ENCODE measurements around the gene ADGRL3.

The ADGRL3 gene

DNA sequence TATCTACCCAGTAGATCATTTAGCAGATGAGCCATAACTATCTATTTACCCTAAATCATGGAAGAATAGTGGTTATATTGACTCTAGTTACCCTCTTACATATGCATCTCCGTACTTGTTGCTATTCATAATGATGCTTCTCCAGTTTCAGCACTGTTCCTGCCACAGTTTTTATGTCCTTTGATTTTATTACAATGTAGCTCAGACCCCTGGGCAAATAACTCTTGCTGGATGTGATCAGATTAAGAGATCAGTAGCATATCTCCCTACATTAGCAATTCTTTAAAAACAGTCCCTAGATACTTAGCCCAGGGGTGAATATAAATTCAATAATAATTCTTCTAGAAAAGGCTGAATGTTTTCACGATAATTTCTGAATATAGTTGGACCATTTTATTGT, 696.5 kb downstream of the ADGRL3 start:
- WGBS, 2 experiments (ENCODE audit: insufficient coverage in 2 of 2) = no CpG with 5 or more reads among the region's 2 CpGs
- no peaks in the 10 kb centered on the region for H3K4me1 ChIP-seq (ENCODE audit: control insufficient read depth, insufficient read depth, low read length, poor library complexity, severe bottlenecking)
- no peaks in the 10 kb centered on the region for H3K36me3 ChIP-seq (ENCODE audit: control insufficient read depth, insufficient read depth, low read length)
- no peaks in the 10 kb centered on the region for H3K9me3 ChIP-seq (ENCODE audit: control insufficient read depth, low read length)
- no peak overlapping the region for H3K27ac ChIP-seq (ENCODE audit: low read depth, low read length, severe bottlenecking)
- H3K4me3 ChIP-seq (ENCODE audit: extremely low read depth, insufficient read depth, low read length, poor library complexity, severe bottlenecking) = no peak overlapping the region

- WGBS, 2 experiments (ENCODE audit: insufficient coverage in 2 of 2) = 89 to 92% methylated on average over 2 of the region's 4 CpGs
- H3K36me3 ChIP-seq (ENCODE audit: control insufficient read depth, insufficient read depth, low read length) = no peaks in the 10 kb centered on the region
- H3K4me3 ChIP-seq (ENCODE audit: extremely low read depth, insufficient read depth, low read length, poor library complexity, severe bottlenecking) = no peak overlapping the region
- no peaks in the 10 kb centered on the region for H3K9me3 ChIP-seq (ENCODE audit: control insufficient read depth, low read length)
- H3K27ac ChIP-seq (ENCODE audit: low read depth, low read length, severe bottlenecking) = no peak overlapping the region
- H3K4me1 ChIP-seq (ENCODE audit: control insufficient read depth, insufficient read depth, low read length, poor library complexity, severe bottlenecking) = peaks cover 7% of the 10 kb centered on the region
These were observed 708.9 kb downstream of the ADGRL3 start for GRCh38 chr4:61909031-61909430.

DNA sequence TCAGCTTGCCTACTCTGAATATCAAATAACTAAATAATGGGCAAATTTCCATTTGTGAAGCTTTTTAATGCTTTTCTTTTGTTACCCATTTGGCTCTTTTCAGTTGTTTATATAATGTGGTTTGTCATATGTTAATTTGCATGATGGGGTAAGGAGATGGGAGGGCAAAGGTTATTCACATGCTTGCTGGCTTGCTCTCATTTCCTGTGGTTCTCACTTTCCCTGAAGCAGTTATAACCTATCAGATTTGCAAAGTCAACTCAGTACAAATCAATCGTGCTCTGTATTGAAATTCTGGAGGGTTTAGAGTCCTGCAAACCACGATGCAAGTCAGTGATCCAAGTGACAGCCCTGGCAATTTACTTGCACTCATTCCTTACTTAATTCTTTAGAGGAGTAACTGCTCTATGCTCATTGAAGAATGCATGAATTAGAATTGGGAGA, 711.2 kb downstream of the ADGRL3 start:
- peaks cover 7% of the 10 kb centered on the region for H3K4me1 ChIP-seq (ENCODE audit: control insufficient read depth, insufficient read depth, low read length, poor library complexity, severe bottlenecking)
- H3K4me3 ChIP-seq (ENCODE audit: extremely low read depth, insufficient read depth, low read length, poor library complexity, severe bottlenecking) = no peak overlapping the region
- 0 to 20% methylated on average over 1 of the region's 2 CpGs for WGBS, 2 experiments (ENCODE audit: insufficient coverage in 2 of 2)
- no peaks in the 10 kb centered on the region for H3K36me3 ChIP-seq (ENCODE audit: control insufficient read depth, insufficient read depth, low read length)
- H3K9me3 ChIP-seq (ENCODE audit: control insufficient read depth, low read length) = no peaks in the 10 kb centered on the region
- H3K27ac ChIP-seq (ENCODE audit: low read depth, low read length, severe bottlenecking) = no peak overlapping the region

- H3K4me3 ChIP-seq (ENCODE audit: extremely low read depth, insufficient read depth, low read length, poor library complexity, severe bottlenecking) = no peak overlapping the region
- 100% methylated on average over 2 of the region's 2 CpGs for WGBS, 2 experiments (ENCODE audit: insufficient coverage in 2 of 2)
These were observed 713.5 kb downstream of the ADGRL3 start for GRCh38 chr4:61913619-61914018.

DNA sequence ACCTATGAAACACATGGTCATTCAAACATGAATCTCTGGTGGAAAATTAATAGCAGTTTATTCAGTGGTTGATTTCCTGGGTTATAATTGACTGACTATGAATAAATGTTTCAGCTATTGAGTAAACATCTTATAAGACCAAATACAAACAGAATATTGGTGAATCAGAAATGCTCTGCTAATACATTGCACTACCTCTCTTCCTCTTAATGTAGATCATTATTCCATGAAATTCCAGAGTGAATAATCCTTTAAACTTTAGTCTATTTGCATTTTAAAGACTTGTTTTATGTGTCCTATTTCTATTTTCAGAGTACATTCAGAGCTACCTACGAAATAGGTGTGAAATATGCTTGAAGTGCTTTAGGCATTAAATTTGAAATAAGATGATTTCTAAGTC, 715.4 kb downstream of the ADGRL3 start:
- Histone ChIP-seq H3K27ac (ENCODE audit: low read depth, low read length, severe bottlenecking) (no peak overlapping the region), H3K4me1 (ENCODE audit: control insufficient read depth, insufficient read depth, low read length, poor library complexity, severe bottlenecking) (peaks cover 7% of the 10 kb centered on the region), H3K36me3 (ENCODE audit: control insufficient read depth, insufficient read depth, low read length) (no peaks in the 10 kb centered on the region), H3K9me3 (ENCODE audit: control insufficient read depth, low read length) (no peaks in the 10 kb centered on the region), H3K4me3 (ENCODE audit: extremely low read depth, insufficient read depth, low read length, poor library complexity, severe bottlenecking) (no peak overlapping the region)
- no CpG with 5 or more reads among the region's 1 CpG for WGBS, 2 experiments (ENCODE audit: insufficient coverage in 2 of 2)

More at GRCh38 chr4:61913619-61914018, 713.5 kb downstream of the ADGRL3 start:
- peaks cover 7% of the 10 kb centered on the region for H3K4me1 ChIP-seq (ENCODE audit: control insufficient read depth, insufficient read depth, low read length, poor library complexity, severe bottlenecking)
- no peaks in the 10 kb centered on the region for H3K9me3 ChIP-seq (ENCODE audit: control insufficient read depth, low read length)
- no peak overlapping the region for H3K27ac ChIP-seq (ENCODE audit: low read depth, low read length, severe bottlenecking)
- H3K36me3 ChIP-seq (ENCODE audit: control insufficient read depth, insufficient read depth, low read length) = no peaks in the 10 kb centered on the region

DNA sequence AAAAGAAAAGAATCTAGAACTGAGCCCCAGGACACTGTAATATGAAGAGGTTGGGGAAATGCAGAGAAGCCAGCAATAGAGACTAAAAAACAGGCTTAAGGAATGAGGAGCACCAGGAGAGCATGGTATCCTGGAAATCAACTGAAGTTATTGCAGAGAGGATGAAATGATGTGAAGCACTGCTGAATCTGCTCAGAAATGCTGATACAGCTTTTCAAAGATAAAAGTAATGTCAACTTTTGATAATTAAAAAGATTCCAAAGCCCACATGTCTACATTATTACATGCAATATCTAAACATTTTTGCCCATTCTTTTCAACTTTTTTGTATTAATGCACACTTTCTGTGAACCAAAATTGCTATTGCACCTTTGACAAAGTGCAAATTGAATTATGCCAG, 718.4 kb downstream of the ADGRL3 start:
- no peaks in the 10 kb centered on the region for H3K36me3 ChIP-seq (ENCODE audit: control insufficient read depth, insufficient read depth, low read length)
- no peak overlapping the region for H3K4me3 ChIP-seq (ENCODE audit: extremely low read depth, insufficient read depth, low read length, poor library complexity, severe bottlenecking)
- peaks cover 10% of the 10 kb centered on the region for H3K4me1 ChIP-seq (ENCODE audit: control insufficient read depth, insufficient read depth, low read length, poor library complexity, severe bottlenecking)
- no peak overlapping the region for H3K27ac ChIP-seq (ENCODE audit: low read depth, low read length, severe bottlenecking)
- H3K9me3 ChIP-seq (ENCODE audit: control insufficient read depth, low read length) = no peaks in the 10 kb centered on the region

DNA sequence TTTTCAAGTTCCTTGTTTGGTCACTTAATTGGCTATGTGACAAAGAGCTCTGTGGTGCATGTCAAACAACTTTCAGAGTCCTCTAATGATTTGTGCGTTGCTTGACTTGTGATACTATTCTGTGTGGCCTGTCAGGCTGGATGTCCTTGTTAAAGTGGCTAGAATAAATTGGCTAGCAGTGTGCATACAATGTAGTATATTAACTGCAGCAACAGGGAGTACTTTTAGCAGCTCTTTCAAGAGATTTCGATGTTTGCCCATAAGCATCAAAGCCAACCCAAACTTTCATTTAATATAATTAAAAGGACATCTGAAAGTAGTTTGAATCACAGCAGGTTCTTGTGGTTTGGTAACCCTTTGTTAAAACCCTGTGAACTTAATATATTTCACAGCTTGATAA, 718.9 kb downstream of the ADGRL3 start:
- Histone ChIP-seq H3K4me1 (ENCODE audit: control insufficient read depth, insufficient read depth, low read length, poor library complexity, severe bottlenecking) (peaks cover 12% of the 10 kb centered on the region), H3K4me3 (ENCODE audit: extremely low read depth, insufficient read depth, low read length, poor library complexity, severe bottlenecking) (no peak overlapping the region), H3K36me3 (ENCODE audit: control insufficient read depth, insufficient read depth, low read length) (no peaks in the 10 kb centered on the region), H3K27ac (ENCODE audit: low read depth, low read length, severe bottlenecking) (no peak overlapping the region), H3K9me3 (ENCODE audit: control insufficient read depth, low read length) (no peaks in the 10 kb centered on the region)
- 88% methylated on average over 1 of the region's 2 CpGs; no CpG with 5 or more reads in 1 of the 2 experiments for WGBS, 2 experiments (ENCODE audit: insufficient coverage in 2 of 2)

- peaks cover 12% of the 10 kb centered on the region for H3K4me1 ChIP-seq (ENCODE audit: control insufficient read depth, insufficient read depth, low read length, poor library complexity, severe bottlenecking)
- H3K36me3 ChIP-seq (ENCODE audit: control insufficient read depth, insufficient read depth, low read length) = no peaks in the 10 kb centered on the region
- H3K4me3 ChIP-seq (ENCODE audit: extremely low read depth, insufficient read depth, low read length, poor library complexity, severe bottlenecking) = no peak overlapping the region
- WGBS, 2 experiments (ENCODE audit: insufficient coverage in 2 of 2) = 83% methylated on average over 1 of the region's 3 CpGs; no CpG with 5 or more reads in 1 of the 2 experiments
- no peak overlapping the region for H3K27ac ChIP-seq (ENCODE audit: low read depth, low read length, severe bottlenecking)
- H3K9me3 ChIP-seq (ENCODE audit: control insufficient read depth, low read length) = no peaks in the 10 kb centered on the region
These were observed 719.4 kb downstream of the ADGRL3 start for GRCh38 chr4:61919561-61919960.

DNA sequence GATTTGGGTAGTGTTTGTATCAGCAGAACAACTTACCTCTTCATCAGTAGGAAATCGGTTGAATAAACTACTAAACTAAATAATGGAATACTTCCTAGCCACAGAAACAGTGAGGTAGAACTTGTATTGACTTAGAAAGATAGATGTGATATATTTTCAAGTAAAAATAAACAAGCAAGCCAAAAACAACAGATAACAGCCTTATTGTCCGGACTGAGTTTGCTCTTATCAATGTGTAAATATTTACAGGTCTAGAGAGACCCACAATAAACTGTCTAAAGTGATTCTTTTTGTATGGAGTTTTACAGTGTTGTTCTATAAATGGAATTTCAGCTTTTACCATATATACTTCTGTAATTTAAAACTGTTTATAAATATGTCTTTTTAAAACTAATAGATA, 721.8 kb downstream of the ADGRL3 start:
- no peaks in the 10 kb centered on the region for H3K9me3 ChIP-seq (ENCODE audit: control insufficient read depth, low read length)
- peaks cover 12% of the 10 kb centered on the region for H3K4me1 ChIP-seq (ENCODE audit: control insufficient read depth, insufficient read depth, low read length, poor library complexity, severe bottlenecking)
- no peaks in the 10 kb centered on the region for H3K36me3 ChIP-seq (ENCODE audit: control insufficient read depth, insufficient read depth, low read length)
- no CpG with 5 or more reads among the region's 2 CpGs for WGBS, 2 experiments (ENCODE audit: insufficient coverage in 2 of 2)
- H3K4me3 ChIP-seq (ENCODE audit: extremely low read depth, insufficient read depth, low read length, poor library complexity, severe bottlenecking) = no peak overlapping the region
- no peak overlapping the region for H3K27ac ChIP-seq (ENCODE audit: low read depth, low read length, severe bottlenecking)

DNA sequence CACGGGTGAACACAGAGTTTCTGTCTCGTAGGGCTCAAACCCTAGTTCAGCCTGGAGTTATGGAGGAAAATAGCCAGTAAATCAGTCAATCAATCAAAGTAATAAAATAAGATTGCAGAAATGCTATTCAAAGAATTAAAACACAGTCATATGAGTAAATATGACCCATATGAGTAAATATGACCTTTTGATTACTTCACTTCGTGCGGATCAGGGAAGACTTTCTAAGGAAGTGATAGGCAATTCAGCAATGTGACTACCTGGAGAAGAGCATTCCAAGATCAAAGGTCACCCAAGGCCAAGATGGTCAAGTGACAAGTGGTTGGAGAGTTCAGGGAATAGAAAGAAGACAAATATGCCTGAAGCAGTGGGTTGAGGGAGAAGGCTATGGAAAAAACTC, 722.6 kb downstream of the ADGRL3 start:
- H3K36me3 ChIP-seq (ENCODE audit: control insufficient read depth, insufficient read depth, low read length) = no peaks in the 10 kb centered on the region
- WGBS, 2 experiments (ENCODE audit: insufficient coverage in 2 of 2) = 94 to 96% methylated on average over 3 to 4 of the region's 4 CpGs

GRCh38 chr4:61923179-61923578, 723.1 kb downstream of the ADGRL3 start:
- WGBS, 2 experiments (ENCODE audit: insufficient coverage in 2 of 2) = 70 to 72% methylated on average over 2 of the region's 3 CpGs
- Histone ChIP-seq H3K9me3 (ENCODE audit: control insufficient read depth, low read length) (no peaks in the 10 kb centered on the region), H3K27ac (ENCODE audit: low read depth, low read length, severe bottlenecking) (no peak overlapping the region), H3K36me3 (ENCODE audit: control insufficient read depth, insufficient read depth, low read length) (no peaks in the 10 kb centered on the region), H3K4me1 (ENCODE audit: control insufficient read depth, insufficient read depth, low read length, poor library complexity, severe bottlenecking) (peaks cover 12% of the 10 kb centered on the region), H3K4me3 (ENCODE audit: extremely low read depth, insufficient read depth, low read length, poor library complexity, severe bottlenecking) (no peak overlapping the region)

More for the DNA sequence above, 722.6 kb downstream of the ADGRL3 start:
- Histone ChIP-seq H3K27ac (ENCODE audit: low read depth, low read length, severe bottlenecking) (no peak overlapping the region), H3K4me1 (ENCODE audit: control insufficient read depth, insufficient read depth, low read length, poor library complexity, severe bottlenecking) (peaks cover 12% of the 10 kb centered on the region), H3K4me3 (ENCODE audit: extremely low read depth, insufficient read depth, low read length, poor library complexity, severe bottlenecking) (no peak overlapping the region), H3K9me3 (ENCODE audit: control insufficient read depth, low read length) (no peaks in the 10 kb centered on the region)
